Activated CD4-positive, alpha-beta T cell treated with anti-CD3 and anti-CD28 coated beads for 1 hour (primary cell): ENCODE measurements around the gene TMPRSS3.
"Not testable (repeated sequence)": the region's sequence is repeated elsewhere in the genome, so short reads cannot be mapped to it uniquely, and the experiment has no call there.

Experiments
- DNase-seq: peaks from one replicate; pipeline ENCODE4 v3.0.0-alpha.2; 2020

TMPRSS3 gene

GRCh38 chr21:42427809-42428419 lies 32.1 kb upstream of the TMPRSS3 start:
- no peak for DNase-seq

- DNase-seq = no peak
Measured at GRCh38 chr21:42426876-42427480, 31.1 kb upstream of the TMPRSS3 start.

DNA sequence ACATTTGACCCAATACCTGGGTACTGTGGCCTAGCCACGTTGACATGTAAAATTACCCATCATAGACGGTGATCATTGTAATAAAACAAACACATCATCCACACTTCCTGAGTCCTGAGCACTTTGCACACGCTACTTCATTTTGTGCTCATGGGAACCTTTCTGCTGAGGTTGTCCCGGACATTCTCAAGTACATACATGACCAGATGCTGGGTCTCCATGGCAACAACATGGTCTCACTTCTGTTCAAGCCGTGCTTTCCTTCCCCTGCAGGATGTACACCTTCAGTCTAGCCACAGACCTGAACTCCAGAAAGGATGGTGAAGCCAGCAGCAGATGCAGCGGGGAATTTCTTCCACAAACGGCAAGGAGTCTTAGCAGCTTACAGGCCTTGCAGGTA lies 30.6 kb upstream of the TMPRSS3 start:
- no peak for DNase-seq

- DNase-seq = no peak
Measured at GRCh38 chr21:42425591-42425990, 29.7 kb upstream of the TMPRSS3 start.

GRCh38 chr21:42424914-42425541 lies 29.2 kb upstream of the TMPRSS3 start:
- DNase-seq = peak; percentile 63

- DNase-seq = no peak
Measured at GRCh38 chr21:42423685-42424084, 27.8 kb upstream of the TMPRSS3 start.

DNA sequence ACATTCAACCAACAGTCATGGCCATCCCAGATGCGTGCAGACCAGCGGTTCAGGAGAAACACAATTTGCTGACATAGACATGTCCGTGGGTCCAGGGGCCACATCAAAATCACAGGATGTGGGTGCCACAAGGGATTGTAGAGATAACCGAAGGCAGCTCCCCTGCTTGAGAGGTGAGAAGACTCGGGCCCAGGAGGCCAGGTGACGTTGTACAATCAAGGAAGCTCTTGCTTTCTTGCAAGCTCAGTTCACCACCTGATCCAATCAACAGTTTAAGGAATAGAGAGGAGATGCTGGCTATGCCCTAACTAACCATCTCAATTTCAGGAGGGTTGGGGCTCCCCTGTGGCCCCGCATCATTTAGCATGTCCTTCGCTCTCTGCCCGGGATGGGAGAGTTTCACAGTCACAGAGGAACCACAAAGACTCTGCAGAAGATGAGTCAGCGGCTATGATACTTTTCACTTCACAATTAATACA lies 27.4 kb upstream of the TMPRSS3 start:
- no peak for DNase-seq

DNA sequence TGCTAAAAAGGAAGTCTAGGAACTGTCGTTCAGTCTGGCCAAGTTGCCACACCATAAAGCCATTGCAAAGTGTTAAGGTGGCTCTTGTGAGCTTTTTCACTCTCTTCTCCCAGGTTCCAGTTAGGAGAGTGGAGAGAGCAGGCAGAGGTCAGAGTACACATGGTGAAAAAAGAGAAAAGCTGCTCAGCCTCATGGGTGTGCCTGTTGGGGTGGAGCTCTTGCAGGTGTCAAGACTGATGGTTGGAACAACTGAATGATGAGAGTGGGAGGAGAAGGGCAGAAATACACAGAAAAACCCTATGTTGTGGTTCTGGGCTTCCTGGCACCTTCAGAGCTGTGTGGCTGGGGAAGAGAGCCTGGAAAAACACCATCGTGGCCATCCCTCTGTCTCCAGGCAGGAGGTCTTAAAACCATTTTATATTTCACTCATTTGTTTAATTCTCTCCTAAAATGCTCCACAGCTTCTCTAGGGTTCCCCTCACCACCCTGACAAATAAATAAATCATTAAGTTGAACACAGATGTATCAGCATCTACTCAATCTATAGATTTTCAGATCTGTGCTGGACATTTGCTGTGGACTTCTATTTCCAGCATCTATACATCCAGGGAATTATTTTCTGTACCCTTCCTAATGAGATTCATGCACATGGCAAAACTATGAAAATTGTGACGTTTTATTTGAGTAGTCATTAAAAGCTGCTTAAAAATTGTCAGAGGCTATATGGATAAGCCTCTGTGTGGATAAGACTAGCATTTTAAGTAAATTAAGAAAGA lies 25.4 kb upstream of the TMPRSS3 start:
- DNase-seq = no peak

DNA sequence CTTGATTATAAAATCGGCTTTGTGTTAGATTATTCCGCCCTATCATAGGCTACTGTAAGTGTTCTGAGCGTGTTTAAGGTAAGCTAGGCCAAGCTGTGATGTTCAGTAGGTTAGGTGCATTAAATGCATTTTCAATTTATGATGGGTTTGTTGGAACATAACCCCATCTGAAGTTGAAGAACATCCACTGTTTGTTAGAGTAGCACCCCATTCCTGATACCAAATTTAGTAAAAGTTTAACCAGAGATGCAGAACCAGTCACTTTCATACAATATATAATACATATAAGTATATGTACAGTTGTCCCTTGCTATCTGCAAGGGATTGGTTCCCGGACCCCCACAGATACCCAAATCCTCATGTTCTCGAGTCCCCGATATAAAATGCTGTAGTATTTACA lies 24.0 kb upstream of the TMPRSS3 start:
- no peak for DNase-seq

- DNase-seq = no peak
Measured at GRCh38 chr21:42418886-42419285, 23.0 kb upstream of the TMPRSS3 start.

GRCh38 chr21:42417533-42417932 lies 21.7 kb upstream of the TMPRSS3 start:
- DNase-seq = no peak

DNA sequence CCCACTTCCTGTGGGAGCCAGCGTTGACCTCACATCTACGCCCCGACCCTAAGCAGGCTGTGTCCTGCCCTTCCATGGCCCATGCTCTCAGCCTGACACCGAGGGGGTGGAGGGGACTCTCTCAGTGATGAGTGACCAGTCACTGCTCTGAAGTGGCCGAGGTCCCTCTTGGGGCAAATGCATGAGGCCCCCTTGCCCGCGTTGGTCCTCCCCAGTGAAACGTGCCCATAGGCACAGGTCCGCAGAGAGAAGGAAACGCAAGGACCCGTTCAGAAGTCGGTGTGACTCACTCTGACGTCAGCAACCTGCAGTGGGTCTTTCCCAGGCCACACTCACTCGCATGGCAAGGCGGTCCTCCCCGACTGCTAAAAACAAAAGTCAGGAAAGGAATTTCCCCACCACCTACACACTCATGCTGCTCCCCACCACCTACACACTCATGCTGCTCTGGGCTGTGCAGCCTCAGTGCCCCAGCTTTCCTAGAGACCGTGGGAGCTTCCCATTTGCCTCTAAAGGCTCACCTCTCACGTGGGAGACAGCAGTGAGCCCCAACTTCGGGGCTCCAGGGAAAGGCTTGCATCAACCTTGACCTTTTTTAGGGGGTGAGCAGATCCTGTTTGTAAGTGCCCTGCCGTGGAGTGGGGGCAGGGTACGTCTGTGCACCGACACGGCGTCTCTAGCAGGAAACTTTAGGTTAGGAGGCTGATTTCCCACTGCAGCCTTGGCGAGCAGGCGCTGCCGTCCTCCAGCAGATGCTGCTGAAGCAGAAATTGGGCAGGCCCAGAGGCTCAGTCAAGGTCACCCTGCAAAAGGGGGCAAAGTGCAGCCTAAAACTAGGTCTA lies 19.3 kb upstream of the TMPRSS3 start:
- DNase-seq = peak; percentile 83

DNA sequence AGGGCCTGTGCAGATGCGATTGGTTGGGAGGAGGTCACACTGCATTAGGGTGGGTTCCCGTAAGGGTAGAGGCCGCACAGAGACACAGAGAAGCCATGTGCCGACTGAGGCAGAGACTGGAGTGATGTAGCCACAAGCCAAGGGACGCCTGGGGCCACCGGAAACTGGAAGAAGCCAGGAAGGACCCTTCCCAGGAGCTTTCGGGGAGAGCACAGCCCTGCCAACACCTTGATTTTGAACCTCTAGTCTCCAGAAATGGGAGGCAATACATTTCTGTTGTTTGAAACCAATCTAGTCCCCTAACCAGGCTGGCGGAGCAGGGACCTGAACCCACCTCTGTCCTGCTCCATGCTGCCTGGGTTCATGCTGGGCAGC lies 18.7 kb upstream of the TMPRSS3 start:
- no peak for DNase-seq

GRCh38 chr21:42414066-42414465 lies 18.2 kb upstream of the TMPRSS3 start:
- no peak for DNase-seq

DNA sequence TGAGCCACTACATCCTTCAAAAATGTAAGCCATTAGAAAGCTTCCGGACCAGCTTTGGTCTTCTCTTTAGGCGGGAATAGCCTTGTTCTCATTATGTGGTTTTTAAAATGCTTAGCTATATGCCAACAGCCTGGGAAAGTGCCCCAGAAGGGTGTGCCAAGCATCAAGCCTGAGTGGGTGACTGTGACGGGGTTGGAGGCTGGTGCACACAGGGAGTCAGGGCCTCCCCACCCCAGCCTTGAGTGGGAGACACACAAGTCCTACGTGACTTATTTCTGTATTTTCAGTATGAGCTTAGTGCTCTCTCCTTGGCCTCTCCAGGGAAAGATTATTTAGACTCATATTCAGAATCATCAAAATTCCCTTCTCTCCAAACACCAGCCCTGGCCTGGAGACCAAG lies 17.6 kb upstream of the TMPRSS3 start:
- DNase-seq = no peak

- DNase-seq = no peak
Measured at GRCh38 chr21:42413093-42413492, 17.2 kb upstream of the TMPRSS3 start.

DNA sequence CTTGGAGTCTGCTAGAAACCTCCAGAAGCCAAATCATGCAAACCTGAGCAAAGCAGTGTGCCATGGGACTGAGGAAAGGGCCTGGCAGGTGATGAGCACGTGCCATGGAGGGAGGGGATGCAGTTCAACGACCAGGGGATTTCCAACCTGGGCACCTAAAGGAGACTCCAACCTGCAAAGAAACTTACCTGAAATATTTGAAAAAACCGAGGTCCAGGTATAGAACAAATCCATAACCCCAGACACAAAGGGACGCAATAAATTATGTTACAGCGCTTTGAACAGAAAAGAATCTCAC lies 16.7 kb upstream of the TMPRSS3 start:
- no peak for DNase-seq

- DNase-seq = no peak
Measured at GRCh38 chr21:42411891-42412635, 16.2 kb upstream of the TMPRSS3 start.

GRCh38 chr21:42411197-42411869 lies 15.5 kb upstream of the TMPRSS3 start:
- no peak for DNase-seq

- no peak for DNase-seq
Measured at GRCh38 chr21:42409366-42409765, 13.5 kb upstream of the TMPRSS3 start.

GRCh38 chr21:42408718-42409117 lies 12.9 kb upstream of the TMPRSS3 start:
- not testable (repeated sequence) for DNase-seq

DNA sequence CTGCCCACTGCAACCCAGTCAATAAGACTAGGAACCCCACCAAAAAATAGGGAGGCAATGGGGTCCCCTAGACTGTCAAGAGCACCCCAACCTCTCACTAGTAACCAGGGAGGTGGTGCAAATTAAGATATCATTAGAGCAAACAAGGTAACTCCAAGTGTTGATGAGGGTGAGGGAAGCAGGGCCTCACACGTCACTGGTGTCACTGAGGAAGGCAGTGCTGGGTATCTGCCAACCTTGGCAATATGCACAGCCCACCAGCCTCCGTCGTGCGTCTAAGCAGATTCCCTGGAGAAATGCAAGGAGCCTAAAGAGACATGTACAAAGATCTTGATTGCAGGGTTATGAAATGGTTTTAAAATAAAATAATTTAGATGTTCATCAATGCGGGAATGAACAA lies 11.6 kb upstream of the TMPRSS3 start:
- DNase-seq = no peak
